Measurements from ENCODE around the gene VEPH1.

VEPH1 gene

DNA sequence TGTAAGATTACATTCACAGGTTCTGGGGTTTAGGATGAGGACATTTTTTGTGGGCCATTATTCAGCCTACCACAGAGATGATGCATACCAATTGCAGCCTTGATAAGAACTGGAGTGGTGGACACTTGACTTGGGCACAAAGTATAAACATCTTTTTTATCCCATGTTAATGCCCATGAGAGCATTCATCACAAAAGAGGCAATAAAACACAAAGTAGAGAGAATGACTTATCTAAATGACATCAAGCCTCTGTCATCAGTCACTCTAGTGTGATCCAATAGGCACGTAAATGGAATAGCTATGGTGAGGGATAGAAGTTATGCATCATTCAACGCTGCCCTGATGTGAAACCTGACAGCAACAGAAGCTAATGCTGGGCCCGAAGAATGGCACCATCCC lies 25.8 kb downstream of the VEPH1 start:
- no peak for DNase-seq (ENCODE audit: low read depth, low spot score)

- DNase-seq (ENCODE audit: low read depth, low spot score), result no peak
Measured at GRCh38 chr3:157475921-157476414, 27.2 kb downstream of the VEPH1 start.

- no peak for DNase-seq (ENCODE audit: low read depth, low spot score)
Measured at GRCh38 chr3:157472648-157473047, 30.6 kb downstream of the VEPH1 start.

DNA sequence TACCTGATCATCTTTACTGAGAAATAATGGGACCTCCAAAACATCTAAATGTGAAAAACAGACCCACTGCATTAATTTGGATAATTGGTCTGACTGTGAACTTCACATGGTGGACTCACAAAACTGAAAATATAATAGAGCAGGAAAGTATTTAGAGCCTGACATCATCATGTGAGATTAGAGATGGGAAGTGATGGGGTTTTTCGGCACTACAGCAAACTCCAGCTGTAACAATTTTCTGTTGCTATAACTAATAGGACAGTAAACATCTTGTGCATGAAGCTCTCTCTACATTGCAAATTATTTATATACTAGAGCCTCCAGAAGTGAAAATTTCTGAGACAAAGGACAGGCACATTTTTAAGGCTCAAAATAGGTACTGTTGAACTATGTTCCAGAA lies 32.2 kb downstream of the VEPH1 start:
- no peak for DNase-seq (ENCODE audit: low read depth, low spot score)

GRCh38 chr3:157469561-157470294 lies 33.5 kb downstream of the VEPH1 start:
- DNase-seq (ENCODE audit: low read depth, low spot score), result no peak

DNA sequence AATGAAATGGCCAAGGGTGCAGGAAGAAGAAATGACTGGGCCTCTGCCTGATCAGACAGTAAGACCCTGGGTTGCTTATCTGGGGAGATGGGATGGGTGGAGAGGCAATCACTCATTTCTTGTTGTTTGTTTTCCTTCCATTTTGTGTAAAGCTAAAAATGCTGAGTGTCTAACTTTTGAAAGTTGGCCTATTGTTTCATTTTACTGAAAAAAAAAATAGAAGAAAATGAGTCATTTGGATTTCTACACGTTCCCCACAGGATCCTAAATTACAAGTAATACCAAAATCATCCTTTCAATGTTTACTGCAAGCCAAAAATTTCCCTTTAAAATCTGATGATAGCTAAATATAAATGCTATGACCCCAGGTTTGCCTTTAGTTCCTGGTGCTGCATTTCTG lies 36.0 kb downstream of the VEPH1 start:
- no peak for DNase-seq (ENCODE audit: low read depth, low spot score)

DNA sequence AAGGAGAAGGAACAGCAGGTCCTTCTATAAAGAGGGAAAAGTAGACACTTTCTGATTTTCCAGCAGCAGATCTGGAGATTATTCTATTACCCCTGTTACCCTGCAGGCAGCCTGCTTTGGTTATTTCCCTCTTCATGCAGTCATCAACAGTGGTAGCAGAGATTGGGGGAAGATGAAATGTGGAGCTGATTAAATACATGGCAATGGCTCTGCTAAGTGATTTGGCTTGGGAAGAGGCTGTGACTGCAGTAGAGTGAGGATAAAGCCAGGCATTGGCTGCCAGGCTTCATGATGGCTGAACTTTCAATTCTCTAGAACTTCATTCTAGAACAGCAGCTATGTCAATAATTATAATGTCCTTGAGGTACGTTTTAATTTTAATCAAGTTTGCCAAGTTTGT lies 37.5 kb downstream of the VEPH1 start:
- no peak for DNase-seq (ENCODE audit: low read depth, low spot score)

GRCh38 chr3:157464321-157464720 lies 38.9 kb downstream of the VEPH1 start:
- DNase-seq (ENCODE audit: low read depth, low spot score), result no peak

DNA sequence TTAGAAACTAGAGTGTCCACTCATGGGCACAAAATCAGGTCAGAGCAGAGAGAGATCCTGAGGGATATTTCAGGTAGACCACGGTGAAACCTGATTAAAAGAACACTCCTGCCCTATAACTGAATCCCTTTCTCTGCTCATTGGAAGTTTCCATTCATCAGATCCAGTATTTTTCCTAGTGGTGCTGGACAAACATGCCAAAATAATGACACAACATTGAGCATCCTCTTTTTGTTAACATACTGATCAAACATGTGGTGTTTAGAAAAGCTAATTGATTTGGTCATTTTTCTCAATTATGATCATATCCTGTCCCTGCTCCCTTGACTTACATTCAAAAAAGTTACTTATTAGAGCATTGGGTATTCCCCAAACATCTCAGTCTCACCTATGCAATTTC lies 39.4 kb downstream of the VEPH1 start:
- no peak for DNase-seq (ENCODE audit: low read depth, low spot score)

DNA sequence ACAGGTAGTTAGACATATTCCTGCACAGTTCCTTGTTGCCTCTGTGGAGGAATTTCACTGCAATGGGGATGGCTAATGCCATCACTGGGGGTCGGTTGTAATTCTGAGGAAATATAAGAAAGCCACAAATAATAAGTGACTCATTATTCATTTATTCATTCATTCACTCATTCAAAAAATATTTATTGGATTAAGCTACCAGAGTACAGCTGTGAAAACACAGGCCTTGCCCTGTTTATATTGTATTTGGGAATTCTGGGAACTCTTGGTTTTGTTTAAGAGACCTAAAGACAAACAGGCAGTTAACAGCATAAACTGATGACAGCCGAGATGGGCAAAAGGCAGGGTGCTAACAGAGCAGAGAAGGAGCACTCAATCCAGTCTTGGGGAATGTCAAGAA lies 43.0 kb downstream of the VEPH1 start:
- no peak for DNase-seq (ENCODE audit: low read depth, low spot score)

- no peak for DNase-seq (ENCODE audit: low read depth, low spot score)
Measured at GRCh38 chr3:157459706-157460105, 43.5 kb downstream of the VEPH1 start.

DNA sequence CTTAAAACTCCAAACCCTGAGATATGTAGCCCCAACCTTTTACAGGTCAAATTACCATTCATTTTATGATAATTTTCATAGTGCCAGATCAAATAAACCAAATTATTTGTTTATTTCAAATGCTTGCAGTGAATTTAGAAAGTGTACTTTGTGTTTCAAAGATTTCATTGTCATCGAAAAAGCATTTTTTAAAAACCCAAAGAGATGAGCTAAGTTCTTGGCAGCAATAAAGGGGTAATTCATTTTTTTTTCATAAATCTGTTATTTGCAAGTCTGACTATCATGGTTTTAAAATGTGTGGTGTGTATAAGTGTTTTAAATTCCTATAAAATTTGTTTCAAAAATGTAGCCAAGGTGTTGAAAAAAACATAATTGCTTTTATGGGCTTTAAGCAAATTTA lies 49.4 kb downstream of the VEPH1 start:
- DNase-seq (ENCODE audit: low read depth, low spot score), result no peak

GRCh38 chr3:157452097-157452496 lies 51.1 kb downstream of the VEPH1 start:
- no peak for DNase-seq (ENCODE audit: low read depth, low spot score)

GRCh38 chr3:157447026-157447694 lies 56.1 kb downstream of the VEPH1 start:
- DNase-seq (ENCODE audit: low read depth, low spot score), result no peak

DNA sequence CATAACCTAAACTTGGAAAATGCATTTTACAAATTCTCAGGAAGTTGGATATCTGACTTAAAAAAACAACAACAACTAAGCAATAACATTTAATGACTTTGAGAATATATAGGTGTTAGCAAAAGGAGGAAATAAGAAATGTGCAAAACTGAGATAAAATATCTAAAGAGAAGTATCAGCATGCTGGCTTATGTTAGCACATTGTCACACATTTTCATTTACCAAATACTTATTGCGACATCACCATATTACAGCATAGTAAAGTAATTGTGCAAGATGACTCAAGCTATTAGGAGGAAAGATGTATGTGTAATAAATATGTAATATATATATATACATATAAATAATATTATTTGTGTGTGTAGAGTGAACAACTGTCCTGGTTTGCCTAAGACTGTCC lies 57.4 kb downstream of the VEPH1 start:
- no peak for DNase-seq (ENCODE audit: low read depth, low spot score)

GRCh38 chr3:157444797-157445184 lies 58.4 kb downstream of the VEPH1 start:
- no peak for DNase-seq (ENCODE audit: low read depth, low spot score)

GRCh38 chr3:157443905-157444796 lies 59.1 kb downstream of the VEPH1 start:
- DNase-seq (ENCODE audit: low read depth, low spot score), result no peak

GRCh38 chr3:157442729-157443128 lies 60.5 kb downstream of the VEPH1 start:
- DNase-seq (ENCODE audit: low read depth, low spot score), result no peak

DNA sequence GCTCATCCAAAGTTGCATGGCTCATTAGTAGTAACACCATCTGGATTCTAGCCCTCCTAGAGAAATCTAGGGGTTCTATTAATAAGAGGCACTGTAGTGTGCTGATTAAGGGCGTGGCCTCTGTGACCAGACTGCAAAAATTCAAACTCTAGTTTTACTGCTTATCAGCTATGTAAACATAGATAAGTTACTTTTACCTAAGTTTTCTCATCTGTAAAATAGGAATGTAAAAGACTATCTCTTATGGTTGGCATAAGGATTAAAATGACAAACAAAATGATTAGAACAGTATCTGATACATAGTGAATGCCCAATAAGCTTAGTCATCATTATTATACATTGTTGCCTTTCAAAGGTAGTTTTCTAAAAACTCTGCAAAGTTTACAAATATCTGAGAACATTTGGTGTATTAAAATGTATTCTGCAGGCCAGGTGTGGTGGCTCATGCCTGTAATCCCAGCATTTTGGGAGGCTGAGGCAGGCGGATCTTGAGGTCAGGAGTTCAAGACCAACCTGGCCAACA lies 62.1 kb downstream of the VEPH1 start:
- no peak for DNase-seq (ENCODE audit: low read depth, low spot score)

GRCh38 chr3:157438194-157438730 lies 65.0 kb downstream of the VEPH1 start:
- no peak for DNase-seq (ENCODE audit: low read depth, low spot score)

DNA sequence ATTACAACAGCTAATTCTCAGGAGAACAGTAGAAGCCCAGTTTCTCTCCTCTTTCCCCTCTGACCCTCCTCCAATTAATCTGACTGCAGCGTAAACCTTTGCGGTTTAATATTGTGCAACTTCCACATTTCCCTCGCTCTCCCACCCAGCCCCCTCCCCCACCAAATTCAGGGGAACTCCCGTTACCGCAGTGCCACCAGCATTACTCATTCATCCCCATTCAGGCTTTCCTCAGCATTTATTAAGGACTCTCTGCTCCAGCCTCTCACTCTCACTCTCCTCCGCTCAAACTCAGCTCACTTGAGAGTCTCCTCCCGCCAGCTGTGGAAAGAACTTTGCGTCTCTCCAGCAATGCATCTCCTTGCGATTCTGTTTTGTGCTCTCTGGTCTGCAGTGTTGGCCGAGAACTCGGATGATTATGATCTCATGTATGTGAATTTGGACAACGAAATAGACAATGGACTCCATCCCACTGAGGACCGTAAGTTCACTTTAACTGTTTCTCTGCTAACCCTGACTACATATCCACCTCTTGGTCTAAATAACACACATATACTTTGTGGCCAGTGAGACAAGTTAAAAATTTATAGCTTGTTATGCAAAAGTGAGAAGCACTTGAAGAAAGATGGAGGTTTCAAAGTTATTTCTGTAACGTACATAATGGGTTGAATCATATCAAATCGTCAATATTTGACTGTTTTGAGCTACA lies 66.5 kb downstream of the VEPH1 start, which contains the start of gene PTX3:
Gene PTX3, plus strand, starts transcription at position 268 of the 709 bp plus-strand sequence. Its CDS starts 84 bp downstream, at position 352.
- DNase-seq (ENCODE audit: low read depth, low spot score), result no peak

Measured in iPS DF 19.7 (cell line).